DOHH2 (cell line): ENCODE data around the gene CSNK2A2.

ENCODE experiments used
- H3F3A ChIP-seq: fragments of 200-600 bp; sonication (generic), shearing (Covaris generic); 2 replicates; pipeline ENCODE4 v1.6.0; 2016; ENCODE audit warnings: antibody characterized with exemption, mild to moderate bottlenecking; ENCODE audit not compliant: control insufficient read depth, insufficient read depth
- H3K27ac ChIP-seq: fragments of 200-600 bp; sonication (generic); 2 replicates; pipeline ENCODE4 v1.5.1; 2014; ENCODE audit warnings: low read depth, mild to moderate bottlenecking, low read length, moderate library complexity
- H3K27me3 ChIP-seq: fragments of 200-600 bp; sonication (generic); 2 replicates; pipeline ENCODE4 v1.6.1; 2014; ENCODE audit warnings: mild to moderate bottlenecking, low read length, mixed read lengths; ENCODE audit not compliant: control insufficient read depth
- H3K36me3 ChIP-seq: fragments of 200-600 bp; sonication (generic); 2 replicates; pipeline ENCODE4 v1.6.1; 2014; ENCODE audit warnings: mild to moderate bottlenecking, low read length, moderate library complexity, mixed read lengths; ENCODE audit not compliant: control insufficient read depth
- H3K4me1 ChIP-seq: fragments of 200-600 bp; sonication (generic); 2 replicates; pipeline ENCODE4 v1.6.1; 2014; ENCODE audit warnings: mild to moderate bottlenecking, low read length, mixed read lengths; ENCODE audit not compliant: control insufficient read depth
- H3K4me2 ChIP-seq: fragments of 200-600 bp; sonication (generic); 2 replicates; pipeline ENCODE4 v1.6.0; 2014; ENCODE audit warnings: mild to moderate bottlenecking, low read length, moderate library complexity
- H3K4me3 ChIP-seq: fragments of 200-600 bp; sonication (generic); 2 replicates; pipeline ENCODE4 v1.5.1; 2014; ENCODE audit warnings: mild to moderate bottlenecking, low read length, mixed read lengths
- H3K79me2 ChIP-seq: fragments of 200-600 bp; sonication (generic); 2 replicates; pipeline ENCODE4 v1.6.1; 2014; ENCODE audit warnings: mild to moderate bottlenecking, low read length, mixed read lengths; ENCODE audit not compliant: control insufficient read depth
- H3K9me2 ChIP-seq: fragments of 200-600 bp; sonication (generic); replicated peaks from 2 replicates; pipeline ENCODE4 v1.6.1; 2014; ENCODE audit warnings: mild to moderate bottlenecking, low read length, mixed read lengths; ENCODE audit not compliant: control insufficient read depth
- H3K9me3 ChIP-seq: fragments of 200-600 bp; sonication (generic); 2 replicates; pipeline ENCODE4 v1.6.1; 2014; ENCODE audit warnings: antibody characterized with exemption, low read length, mixed read lengths; ENCODE audit not compliant: control insufficient read depth, insufficient read depth
- H4K20me1 ChIP-seq: fragments of 200-600 bp; sonication (generic); 2 replicates; pipeline ENCODE4 v1.6.0; 2014; ENCODE audit warnings: low read depth, mild to moderate bottlenecking, antibody characterized with exemption, low read length, moderate library complexity; ENCODE audit not compliant: control insufficient read depth, insufficient read depth
- EZH2phosphoT487 ChIP-seq: fragments of 200-600 bp; sonication (generic); IDR thresholded peaks from 2 replicates; pipeline ENCODE4 v1.6.1; 2017; ENCODE audit warnings: borderline replicate concordance, mild to moderate bottlenecking, antibody characterized with exemption, low read length, moderate library complexity, mixed read lengths
- TF ChIP-seq, protein P1 (sequence below): fragments of 200-600 bp; sonication (generic); IDR thresholded peaks from one replicate; pipeline ENCODE4 v1.5.1; 2014; ENCODE audit warnings: antibody characterized with exemption, mild to moderate bottlenecking, low read depth, low read length; ENCODE audit not compliant: poor library complexity, severe bottlenecking

Gene CSNK2A2

DNA sequence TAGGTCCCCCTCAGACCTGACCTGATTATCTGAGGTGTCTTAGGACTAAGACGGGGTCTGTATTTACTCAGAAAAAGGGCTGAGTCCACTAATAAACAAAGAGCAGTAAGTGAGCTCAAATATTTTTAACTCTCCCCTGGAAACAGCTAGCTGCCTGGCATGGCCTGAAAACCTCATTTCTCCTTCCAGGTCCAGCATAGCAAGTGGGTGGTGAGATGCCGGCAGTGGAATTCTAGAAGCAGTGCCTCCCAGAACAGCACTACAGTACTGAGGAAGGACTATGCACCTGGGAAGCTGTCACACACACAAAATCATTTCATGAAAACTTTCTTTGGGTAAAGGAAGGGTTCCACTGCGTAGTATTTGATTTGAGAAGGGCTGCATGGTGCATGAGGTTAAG lies 39.2 kb downstream of the CSNK2A2 start:
- no peaks in the 10 kb centered on the region for H4K20me1 ChIP-seq
- no peak overlapping the region for H3K27ac ChIP-seq
- no peaks in the 10 kb centered on the region for H3K4me1 ChIP-seq
- no peaks in the 10 kb centered on the region for H3K27me3 ChIP-seq
- no peak for TF ChIP-seq EZH2phosphoT487
- TF ChIP-seq, protein P1, sequence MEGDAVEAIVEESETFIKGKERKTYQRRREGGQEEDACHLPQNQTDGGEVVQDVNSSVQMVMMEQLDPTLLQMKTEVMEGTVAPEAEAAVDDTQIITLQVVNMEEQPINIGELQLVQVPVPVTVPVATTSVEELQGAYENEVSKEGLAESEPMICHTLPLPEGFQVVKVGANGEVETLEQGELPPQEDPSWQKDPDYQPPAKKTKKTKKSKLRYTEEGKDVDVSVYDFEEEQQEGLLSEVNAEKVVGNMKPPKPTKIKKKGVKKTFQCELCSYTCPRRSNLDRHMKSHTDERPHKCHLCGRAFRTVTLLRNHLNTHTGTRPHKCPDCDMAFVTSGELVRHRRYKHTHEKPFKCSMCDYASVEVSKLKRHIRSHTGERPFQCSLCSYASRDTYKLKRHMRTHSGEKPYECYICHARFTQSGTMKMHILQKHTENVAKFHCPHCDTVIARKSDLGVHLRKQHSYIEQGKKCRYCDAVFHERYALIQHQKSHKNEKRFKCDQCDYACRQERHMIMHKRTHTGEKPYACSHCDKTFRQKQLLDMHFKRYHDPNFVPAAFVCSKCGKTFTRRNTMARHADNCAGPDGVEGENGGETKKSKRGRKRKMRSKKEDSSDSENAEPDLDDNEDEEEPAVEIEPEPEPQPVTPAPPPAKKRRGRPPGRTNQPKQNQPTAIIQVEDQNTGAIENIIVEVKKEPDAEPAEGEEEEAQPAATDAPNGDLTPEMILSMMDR, result no peak
- no peaks in the 10 kb centered on the region for H3K9me3 ChIP-seq
- H3K4me3 ChIP-seq, result no peak overlapping the region
- H3K36me3 ChIP-seq, result peaks cover 43% of the 10 kb centered on the region
- no peak overlapping the region for H3K4me2 ChIP-seq
- H3K9me2 ChIP-seq, result no peaks in the 10 kb centered on the region
- no peaks in the 10 kb centered on the region for H3K79me2 ChIP-seq
- H3F3A ChIP-seq, result peaks cover 3% of the 10 kb centered on the region; the same call in 1 of the 2 replicates

DNA sequence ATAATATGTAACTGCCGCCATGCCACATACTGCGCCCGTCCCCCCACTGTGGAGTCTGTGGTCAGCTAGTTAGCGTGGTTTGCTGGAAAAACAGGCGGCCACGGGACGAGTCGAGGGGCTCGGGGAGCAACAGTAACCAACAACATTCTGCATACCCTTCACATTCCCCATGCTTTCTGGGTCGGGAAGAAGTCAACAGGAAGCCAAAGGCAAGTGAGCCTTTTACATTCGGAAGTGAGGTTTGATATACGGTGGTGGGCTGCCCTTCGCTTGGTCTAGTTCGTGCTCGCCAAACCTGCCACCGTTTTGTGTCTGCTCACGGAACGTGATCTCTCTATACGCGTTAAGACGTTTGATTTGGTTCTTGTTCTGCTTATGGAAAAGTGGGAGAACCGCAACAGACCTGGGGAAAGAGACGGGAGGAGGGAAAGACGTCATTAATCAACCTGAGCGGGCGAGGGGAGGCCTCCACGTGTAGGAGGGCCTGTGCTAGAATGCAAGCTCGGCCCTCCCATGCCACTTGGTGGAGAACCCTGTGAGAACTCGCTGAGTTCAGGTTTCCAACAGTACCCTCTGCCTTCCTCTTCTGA lies 39.9 kb downstream of the CSNK2A2 start:
- Histone ChIP-seq H3K79me2 (no peaks in the 10 kb centered on the region), H3K4me3 (no peak overlapping the region), H4K20me1 (no peaks in the 10 kb centered on the region), H3K27ac (no peak overlapping the region), H3K9me2 (no peaks in the 10 kb centered on the region), H3K9me3 (no peaks in the 10 kb centered on the region), H3F3A (peaks cover 3% of the 10 kb centered on the region; the same call in 1 of the 2 replicates), H3K4me2 (no peak overlapping the region), H3K27me3 (no peaks in the 10 kb centered on the region), H3K36me3 (peaks cover 36% of the 10 kb centered on the region), H3K4me1 (no peaks in the 10 kb centered on the region)
- TF ChIP-seq, protein P1, result no peak
- no peak for TF ChIP-seq EZH2phosphoT487

DNA sequence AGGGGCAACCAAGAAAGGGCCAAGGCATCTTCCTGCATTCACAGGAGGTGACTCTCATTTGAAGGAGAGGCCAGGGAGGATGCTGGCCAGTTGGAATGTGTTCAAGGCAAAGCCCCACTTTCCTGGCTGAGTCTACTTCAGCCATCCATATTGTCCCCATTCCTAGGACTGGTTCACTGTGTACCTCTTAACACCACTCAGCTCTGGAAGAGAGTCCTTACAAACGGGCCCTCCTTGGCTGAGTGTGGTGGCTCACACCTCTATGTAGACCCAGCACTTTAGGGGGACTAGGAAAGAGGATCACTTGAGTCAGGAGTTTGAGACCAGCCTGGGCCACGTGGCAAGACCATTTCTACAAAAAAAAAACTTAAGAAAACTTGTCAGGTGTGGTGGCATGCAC lies 40.7 kb downstream of the CSNK2A2 start:
- H3K27me3 ChIP-seq, result no peaks in the 10 kb centered on the region
- no peak overlapping the region for H3K4me2 ChIP-seq
- H3K27ac ChIP-seq, result no peak overlapping the region
- no peaks in the 10 kb centered on the region for H3K79me2 ChIP-seq
- TF ChIP-seq EZH2phosphoT487, result no peak
- TF ChIP-seq, protein P1, result no peak
- no peaks in the 10 kb centered on the region for H4K20me1 ChIP-seq
- no peak overlapping the region for H3K4me3 ChIP-seq
- peaks cover 28% of the 10 kb centered on the region for H3K36me3 ChIP-seq
- H3F3A ChIP-seq, result peaks cover 3% of the 10 kb centered on the region; the same call in 1 of the 2 replicates
- no peaks in the 10 kb centered on the region for H3K9me3 ChIP-seq
- H3K4me1 ChIP-seq, result no peaks in the 10 kb centered on the region
- H3K9me2 ChIP-seq, result no peaks in the 10 kb centered on the region
